ENCODE measurements around the gene LRRC15.

LRRC15 gene

DNA sequence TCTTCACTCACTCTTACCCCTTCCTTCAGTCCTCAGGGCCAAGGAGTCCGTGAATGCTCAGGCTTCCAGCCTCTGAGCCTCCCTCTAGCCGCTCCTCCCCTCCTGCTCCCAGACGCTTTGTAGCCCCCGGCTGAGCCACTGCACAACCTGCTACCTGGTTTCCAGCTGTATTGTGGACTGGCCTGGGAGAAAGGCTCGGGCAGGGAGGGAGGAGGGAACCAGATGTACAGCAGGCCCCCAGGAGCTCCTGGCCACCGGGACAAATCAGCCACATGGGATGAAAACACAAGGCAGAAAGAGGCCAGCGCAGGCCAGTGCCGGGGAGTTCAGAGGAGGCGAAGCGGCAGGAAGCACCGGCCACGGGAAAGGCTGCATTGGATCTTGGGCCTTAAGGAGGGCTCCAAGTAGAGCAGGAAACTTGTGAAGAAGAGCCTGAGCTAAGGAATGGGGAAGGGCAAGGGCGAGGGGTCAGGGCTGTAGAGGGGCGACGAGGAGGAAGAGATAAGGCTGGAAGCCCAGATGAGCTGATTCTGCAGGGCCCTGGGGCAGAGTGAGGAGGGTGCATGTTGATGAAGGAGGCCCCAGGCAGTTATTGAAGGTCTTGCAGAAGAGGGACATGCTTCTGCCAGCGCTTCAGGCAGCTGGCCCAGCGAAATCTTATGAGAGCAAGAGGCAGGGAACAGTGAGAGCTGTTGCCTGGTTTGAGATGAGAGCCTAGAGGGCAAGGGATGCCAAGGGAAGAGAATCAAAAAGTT lies 32.8 kb downstream of the LRRC15 start:
- DNase-seq = no peak

DNA sequence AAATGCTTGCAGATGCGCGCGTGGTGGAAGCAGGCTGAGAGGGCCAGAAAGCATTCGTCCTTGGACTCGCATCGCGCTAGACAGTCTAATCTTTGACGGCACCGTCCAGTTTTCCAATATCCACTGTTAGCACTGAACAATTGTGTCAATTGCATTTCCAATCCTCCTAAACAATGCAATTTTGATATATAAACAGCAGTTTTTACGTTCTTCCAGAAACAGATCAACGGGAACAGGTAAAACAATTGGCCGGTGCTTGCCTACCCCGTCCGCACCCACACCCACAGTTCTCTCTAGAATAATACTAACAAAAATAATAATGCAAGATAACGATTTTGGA lies 35.6 kb downstream of the LRRC15 start:
- no peak for DNase-seq

DNA sequence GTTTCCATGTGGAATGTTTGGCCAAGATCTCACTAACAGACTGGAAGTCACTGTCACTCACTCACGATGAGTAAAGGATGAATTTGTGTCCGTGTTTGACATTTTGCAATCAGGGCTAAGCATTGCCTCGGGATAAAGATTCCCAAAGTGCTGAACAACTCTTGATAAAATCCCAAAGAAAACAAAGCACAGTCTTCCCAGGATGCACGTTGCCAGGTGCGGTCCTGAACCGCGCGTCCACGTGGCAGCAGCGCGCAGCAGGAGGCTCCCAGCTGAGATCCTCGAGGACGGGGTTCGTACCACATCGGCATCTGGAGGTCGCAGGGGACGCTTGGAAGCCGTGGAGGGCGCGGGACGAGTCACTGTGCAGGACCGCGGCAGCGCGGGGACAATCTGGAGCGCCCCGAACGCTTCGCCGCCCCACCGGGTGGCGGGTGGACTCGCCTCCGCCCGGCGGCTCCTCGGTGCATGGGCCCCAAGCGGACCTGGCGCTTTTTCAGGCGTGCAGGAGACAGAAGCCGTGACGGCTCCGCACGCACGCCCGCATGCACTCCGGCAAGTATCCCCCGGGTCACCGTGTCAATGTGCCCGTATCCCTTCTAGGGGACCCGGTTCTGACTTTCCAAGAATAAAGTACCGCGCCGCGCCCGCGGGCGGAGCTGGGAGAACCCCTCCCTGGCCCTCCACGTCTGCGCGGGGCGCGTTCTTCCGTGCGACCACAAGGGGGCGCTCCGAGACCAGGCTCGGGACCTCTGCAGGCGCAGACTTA lies 36.1 kb downstream of the LRRC15 start:
- DNase-seq = no peak

DNA sequence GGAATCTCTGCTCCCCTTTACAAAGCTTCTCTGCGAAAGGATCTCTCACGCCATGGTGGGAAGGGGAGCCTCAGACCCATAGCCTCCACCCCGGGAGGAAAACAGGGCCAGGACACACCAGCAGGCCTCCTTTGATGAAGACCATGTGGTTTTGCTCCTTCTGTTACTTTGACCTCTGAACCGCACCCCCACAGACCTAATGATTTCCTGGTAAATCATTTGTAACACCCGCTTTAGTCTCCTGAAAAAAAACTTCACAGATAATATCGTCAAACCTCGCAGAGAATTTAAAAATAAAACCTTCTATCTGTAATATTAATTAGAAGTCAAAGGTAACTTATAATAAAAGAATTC lies 36.7 kb downstream of the LRRC15 start:
- DNase-seq = no peak

DNA sequence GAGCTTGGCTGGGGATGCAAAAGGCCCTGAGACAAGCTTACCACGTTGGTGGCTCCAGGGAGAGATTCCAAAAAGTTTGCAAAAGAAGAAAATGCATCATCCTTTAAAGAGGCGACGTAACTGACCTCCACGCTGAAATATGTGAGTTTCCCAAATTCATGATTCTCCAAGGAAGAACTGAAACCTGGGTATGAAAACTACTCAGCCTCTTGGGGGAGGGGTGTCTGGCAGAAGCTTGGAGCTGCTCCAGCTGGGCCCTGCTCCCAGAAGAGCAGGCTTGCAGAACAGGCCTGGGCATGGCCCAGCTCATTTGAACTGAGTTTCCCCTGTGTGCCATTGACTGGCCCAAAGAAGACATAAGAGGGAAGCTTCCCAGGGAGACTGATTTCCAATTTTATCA lies 39.0 kb downstream of the LRRC15 start:
- no peak for DNase-seq

DNA sequence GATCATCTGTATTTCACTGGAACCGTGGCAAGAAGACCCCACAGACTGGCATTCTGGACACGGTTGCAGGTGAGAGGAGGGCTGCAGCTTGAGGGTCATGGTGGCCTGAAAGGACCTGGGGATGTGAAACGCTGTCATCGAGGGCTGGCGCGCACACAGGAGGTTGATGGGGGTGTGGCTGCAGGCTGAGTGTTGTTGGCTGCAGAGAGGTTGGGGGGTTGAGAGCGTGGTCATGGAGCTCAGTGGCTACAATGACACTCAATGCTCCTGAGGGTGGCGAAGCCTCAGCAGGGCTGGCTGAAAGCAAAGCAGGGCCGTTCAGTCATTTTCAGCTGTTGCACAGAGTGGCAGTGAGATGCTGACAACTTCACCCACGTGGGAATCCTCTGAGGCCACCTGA lies 39.4 kb downstream of the LRRC15 start:
- no peak for DNase-seq

DNA sequence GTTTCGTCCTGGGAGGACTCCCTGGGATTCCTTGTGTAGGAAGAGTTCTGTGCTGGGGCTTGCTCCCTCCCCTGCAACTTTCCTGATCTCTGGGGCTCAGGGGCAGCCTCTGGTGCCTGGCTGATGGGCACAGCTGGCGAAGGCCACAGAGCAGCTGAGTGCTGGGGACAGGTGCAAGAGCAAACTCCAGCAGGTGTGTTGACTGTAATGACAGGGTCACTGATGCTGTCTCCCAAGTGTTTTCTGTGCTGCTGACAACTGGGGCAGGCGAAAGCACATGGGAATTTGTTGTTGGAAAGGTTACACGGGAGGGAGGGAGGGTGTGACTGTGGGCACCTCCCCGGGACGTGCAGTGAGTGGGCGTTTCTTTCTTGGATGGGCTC lies 40.0 kb downstream of the LRRC15 start:
- DNase-seq = no peak

DNA sequence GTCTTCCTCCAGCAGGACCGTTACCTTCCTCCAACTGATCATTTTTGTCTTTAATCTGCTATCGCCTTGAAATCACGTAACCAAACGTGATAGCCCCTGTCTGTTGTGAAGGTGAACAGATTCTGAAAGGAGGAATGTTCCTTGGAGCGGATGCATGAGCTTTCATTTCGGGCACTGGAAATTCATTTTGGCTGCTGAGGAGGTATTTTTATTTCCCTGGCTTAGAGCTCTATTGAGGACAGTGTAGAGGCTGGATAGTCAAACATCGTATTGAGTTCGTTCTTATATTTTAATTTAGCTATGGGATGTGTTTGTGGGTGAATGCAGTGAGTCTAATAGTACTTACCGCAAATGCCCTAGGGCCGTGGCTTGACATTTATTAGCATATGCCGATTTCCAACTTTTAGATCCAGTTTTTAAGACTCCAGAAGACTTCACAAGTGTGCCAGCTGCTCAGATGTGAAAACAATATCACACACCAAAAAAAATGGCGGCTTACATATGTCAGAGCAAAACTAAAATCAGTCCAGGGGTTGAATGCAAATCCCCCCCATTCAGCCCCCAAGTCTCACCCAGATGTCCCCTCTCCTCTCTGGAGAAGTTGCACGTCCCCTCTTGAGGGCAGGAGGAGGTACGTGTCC lies 40.5 kb downstream of the LRRC15 start:
- DNase-seq = no peak

DNA sequence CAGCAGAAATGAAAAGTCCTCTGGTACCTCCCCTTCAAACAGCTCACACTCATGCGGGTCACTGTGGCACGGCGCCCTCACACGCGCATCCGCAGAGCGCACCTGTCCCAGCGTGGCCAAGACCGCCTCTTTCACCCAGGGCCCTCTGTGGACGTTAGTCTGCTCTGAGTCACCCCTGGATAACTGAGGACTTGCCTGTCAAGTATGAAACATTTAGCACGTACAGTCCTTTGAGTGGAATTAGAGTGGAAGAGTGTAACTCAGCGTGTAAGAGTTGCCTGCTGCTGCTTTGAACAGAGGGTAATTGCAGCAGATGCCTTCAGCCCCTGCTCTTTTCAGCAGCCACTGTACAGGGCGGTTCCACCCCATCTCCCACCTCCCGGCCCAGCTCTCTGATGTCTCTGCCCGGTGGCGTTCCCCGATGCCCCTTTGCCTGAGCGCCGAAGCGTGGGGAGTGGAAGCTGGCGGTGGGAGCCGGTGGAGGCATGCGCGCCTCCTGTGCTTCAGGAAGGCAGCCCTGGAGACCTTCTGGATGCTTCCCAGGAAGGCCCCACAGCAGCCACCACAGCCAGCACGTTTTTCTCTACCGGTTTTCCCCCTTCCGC lies 41.4 kb downstream of the LRRC15 start:
- no peak for DNase-seq

DNA sequence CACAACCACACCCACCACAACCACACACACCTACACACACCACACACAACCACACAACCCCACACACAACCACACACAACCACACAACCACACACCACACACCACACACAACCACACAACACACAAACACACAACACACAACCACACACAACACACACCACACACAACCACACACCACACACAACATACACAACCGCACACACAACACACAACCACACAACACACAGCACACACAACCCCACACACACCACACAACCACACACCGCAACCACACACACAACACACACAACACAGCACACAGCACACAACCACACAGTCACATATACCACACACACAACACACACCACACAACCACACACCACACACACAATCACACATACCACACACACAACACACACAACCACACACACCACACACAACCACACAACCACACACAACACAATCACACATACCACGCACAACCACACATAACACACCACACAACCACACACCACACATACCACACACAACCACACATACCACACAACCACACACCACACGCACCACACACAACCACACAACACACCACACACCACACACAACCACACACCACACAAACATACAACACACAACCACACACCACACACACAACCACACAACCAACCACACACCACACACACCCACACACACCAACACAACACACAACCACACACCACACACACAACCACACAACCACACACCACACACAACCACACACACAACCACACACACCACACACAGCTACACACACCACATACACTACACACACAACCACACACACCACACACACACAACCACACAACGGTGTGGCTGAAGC lies 42.1 kb downstream of the LRRC15 start:
- no peak for DNase-seq

DNA sequence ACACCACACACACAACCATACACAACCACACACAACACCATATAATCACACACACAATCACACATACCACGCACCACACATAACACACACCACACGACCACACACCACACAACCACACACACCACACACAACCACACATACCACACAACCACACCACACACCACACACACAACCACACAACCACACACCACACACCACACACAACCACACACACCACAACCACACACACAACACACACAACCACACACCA lies 42.6 kb downstream of the LRRC15 start:
- DNase-seq = no peak

DNA sequence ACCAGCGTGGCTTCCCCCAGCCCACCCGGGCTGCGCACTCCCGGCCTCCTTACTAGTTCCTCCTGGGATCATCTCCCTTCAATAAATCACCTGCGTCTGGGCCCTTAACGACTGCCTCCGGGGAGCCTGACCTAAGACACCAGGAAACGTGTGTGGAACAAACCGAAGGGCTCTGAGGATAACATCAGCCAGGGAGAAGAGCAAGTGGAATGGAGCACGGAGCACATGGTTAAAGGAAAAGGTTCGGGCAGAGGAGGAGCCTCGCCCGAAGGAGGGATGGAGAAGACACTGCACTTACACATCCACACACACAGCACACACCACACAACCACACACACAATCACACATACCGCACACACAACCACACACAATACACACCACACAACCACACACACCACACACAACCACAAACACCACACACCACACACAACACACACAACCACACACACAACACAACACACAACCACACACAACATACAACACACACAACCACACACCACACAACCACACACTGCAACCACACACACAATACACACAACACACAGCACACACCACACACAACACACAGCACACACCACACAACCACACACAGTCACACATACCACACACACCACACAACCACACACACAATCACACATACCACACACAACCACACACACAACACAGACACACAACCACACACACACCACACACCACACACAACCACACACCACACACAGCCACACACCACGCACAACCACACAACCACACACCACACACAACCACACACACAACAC lies 43.2 kb downstream of the LRRC15 start:
- no peak for DNase-seq

DNA sequence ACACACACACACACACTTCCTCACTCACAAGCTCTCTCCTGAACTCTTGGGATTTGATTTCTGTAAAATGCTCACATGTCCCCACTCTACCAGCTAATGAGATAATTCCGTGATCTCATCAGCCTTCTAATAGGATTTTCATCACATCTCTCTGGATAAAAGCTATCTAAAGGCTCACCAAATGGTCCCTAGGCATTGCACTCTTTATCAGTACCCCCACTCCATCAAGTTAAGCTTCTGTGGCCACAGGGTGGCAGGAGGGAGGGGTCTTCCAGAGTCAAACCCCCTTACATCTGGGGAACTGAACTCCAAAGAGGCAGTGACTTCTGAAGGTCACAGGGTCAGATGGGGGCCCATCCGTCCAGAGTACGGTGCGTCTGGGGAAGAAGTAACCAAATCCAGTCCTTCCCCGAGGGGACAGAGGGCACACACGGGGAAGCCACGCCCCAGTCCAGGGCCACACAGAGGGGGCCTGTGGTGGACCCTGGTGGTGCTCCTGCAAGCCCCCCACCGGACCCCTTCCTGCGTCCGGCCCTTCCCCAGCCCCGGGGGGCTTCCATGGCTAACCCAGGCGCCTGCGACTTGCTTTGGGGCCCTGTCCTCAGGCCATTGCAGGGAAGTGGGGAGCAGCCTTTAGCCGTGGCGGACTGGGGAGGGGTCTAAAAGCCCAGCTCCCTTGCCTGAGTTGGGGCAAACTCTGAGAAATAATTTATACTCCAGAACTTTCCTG lies 44.0 kb downstream of the LRRC15 start:
- DNase-seq = no peak

DNA sequence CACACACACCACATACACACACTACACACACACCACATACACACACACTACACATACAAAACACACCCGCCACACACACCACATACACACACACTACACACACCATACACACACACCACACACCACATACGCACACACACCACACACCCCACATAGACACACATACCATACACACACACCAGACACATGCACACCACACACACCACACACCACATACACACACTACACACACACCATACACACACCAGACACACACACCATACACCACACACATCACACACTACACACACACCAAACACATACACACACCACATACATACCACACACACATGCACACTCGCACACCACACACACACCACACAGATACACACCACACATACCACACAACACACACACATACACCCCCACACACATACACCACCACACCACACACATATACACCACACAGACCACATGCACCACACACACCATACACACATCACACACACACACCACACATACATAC lies 44.7 kb downstream of the LRRC15 start:
- DNase-seq = no peak

DNA sequence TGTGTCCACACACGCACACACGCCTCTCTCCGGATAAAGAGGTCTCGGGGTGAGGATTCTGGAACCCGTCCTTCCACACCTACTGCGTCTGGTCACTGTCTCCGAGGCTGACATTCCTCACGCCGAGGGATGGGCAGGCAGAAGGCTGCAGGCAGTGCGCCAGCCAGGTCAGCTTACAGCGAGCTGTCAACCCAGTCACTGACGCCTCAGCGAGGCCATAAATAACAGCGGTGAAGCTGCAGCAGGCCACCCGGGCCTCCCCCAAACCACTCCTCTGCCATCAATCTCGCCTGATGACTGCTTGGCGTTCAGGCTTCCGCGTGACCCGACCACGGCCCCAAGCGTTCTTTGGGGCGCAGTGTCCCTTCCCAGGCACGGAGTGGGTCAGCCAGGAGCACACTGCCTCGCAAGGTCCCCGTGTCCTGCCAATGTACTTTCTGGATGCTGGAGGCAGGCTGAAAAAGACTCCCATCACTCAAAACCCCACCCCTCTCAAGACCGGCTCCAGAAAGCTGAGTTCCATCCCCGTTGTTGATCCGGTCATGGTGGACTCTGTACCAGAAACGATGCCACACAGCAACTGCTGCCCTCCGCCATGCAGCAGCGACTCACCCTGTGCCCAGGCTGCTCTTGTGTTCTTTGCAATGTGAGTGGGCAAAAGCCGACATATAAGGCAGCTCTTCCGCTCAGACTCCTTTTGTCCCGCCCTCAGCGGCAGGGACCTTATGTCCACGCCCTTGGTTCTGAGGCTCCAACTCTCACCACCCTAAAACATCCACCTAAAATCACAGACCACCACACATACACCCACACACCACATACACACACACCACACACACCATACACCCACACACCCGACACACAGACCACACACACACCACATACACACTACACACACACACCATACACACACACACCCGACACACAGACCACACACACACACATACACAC lies 45.5 kb downstream of the LRRC15 start:
- no peak for DNase-seq

DNA sequence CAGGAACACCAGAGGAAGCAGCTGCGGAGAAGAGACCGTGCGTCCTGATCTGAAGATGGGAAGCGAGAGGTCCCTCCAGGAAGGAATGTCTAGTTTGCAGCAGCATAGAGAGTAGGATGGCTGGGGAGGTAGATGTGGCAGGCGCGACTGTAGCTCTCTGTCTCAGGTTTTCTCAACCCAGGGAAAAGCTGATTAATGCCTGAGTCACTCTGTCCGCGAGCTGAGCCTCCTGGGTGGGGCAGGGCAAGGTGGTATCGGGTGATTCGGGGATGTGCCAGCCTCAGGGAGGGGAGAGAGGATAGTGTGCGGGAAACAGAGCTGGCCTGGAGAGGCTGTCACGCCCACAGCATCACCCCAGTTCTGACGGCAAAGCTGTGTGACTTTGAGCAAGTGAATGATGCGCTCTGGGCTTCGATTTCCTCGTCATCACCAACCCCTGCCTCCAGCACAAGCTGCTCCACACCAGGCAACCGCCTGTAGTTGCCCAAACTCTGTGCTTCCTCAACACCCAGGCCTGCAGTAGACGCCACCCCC lies 46.8 kb downstream of the LRRC15 start:
- DNase-seq = no peak

DNA sequence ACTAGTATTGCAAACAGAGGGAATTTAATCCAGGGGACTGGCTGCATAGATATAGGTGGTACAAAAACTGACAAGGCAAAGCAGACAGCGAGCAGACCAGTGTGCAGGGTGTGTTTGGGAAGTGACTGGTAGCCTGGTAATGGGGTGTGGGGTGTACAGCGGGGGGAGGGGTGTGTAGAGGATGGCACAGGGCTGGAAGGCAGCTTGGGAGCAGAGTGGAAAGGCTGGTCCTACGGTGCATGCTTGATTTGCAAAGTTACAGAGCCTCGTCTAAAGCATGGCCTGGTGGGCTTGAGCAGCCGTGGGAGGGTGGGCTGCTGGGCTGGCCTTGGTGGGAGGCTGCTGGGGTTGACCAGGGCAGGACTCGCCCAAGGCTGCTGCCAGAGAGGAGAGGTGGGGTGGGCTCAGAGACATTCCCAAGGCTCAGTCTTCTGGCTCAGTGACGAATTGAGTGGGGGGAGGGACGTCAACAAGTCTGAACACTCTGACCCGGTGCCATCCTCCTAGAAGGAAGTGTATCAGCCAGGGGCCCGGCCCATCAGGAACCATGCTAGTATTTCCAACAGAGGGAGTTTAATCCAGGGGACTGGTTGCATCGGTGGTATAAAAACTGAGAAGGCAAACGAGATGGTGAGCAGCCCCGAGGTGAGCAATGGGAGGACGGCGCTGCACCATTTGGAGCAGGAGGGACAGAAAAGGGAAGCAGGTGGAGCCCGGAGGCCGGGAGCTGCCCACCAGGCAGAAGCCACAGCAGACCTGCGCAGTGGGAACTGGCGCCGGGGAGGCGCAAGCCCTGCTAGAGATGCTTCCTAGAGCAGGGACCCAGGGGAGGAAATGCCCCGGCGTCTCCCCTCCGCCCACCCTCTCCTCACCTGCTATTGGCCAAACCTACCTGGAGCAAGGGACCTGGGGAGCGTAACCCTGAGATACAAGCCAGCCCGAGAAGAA lies 47.6 kb downstream of the LRRC15 start:
- no peak for DNase-seq

All from anterior cingulate cortex (tissue), 58 donors.